M059J (cell line): ENCODE results near the gene GIPC1. TPM values are rescaled to one million over a fixed set of nuclear protein-coding genes. Genes with fewer than 3 reads are reported as not detected.
A peak's percentile ranks its signal among the peaks of the same experiment; 100 is the strongest.

Experiments used
- DNase-seq: peaks from one replicate; pipeline ENCODE4 v3.0.0-alpha.2; 2012; ENCODE audit warnings: low read depth
- total RNA-seq: library from RNA; depleted of rRNA; stranded (reverse); fragments of >200 nt; shearing (Covaris generic); gene quantifications from 2 replicates; pipeline ENCODE4 v1.2.3, GENCODE V29; 2014; rRNA removed

Gene GIPC1
- total RNA-seq, 1 experiment from 2014 or later, result 114 TPM

- peak; percentile 37 for DNase-seq
These were observed 58.3 kb downstream of the GIPC1 start for GRCh38 chr19:14437578-14438140.

DNA sequence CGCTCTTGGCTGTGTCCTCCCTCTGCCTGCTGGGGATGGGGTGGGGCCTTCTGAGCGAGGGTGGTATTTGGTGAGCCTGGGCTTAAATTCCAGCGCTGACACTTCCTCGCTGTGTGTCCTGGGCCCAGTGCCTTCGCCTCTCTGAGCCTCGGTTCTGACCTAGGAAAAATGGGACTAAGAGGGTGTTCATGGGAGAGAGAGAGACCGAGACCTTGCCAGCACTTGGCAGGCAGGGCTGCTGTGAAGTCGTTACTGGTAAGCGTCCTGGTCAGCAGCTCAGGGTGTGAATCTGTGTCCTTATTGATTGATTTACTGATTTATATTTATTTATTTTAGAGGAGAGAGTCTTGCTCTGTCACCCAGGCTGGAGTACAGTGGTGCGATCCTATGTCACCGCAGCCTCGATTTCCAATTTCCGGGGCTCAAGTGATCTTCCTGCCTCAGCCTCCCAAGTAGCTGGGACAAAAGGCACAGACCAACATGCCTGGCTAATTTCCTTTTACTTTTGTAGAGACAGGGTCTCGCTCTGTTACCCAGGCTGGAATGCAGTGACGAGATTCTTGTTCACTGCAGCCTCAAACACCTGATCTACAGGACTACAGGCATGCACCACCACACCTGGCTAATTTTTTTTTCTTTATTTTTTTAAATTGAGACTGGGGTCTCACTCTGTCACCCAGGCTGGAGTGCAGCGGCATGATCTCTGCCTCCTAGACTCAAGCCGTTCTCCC lies 60.4 kb downstream of the GIPC1 start:
- no peak for DNase-seq

DNA sequence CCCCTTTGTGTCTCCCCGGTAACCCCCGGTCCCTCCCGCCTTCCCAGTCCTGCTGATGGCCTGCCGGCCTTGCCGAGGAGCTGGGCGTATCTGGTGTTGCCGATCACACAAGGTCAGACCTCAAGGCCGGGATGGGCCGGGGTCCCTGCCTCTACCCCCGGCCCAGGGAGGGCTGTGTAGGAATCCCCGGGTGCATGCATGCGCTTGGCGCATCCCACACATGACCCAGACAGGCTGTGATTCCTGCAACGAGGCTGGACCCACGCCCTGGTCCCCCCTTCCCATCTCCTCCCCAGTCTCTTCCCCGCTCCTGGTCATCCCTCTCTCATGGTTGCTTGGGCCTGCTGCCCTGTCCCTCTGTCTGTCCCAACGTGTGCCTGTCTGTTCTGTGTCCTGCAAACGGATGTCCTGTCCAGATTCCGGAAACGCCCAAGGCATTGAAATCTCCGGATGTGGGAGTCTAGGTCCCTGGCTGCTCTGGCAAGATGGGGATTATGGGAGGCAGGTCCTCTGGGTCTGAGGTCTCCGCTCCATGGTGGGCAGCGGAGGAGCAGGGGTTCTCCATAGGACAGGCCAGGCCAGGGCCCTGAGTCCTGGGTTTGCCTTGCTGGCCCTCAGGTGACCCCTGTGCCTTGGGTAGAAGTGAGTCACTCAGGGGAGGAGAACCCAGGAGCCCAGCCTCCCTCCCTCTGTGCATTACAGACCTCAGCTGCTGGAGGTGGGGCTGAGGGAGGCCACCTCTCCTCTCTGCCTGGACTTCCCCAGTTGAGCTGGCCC lies 61.2 kb downstream of the GIPC1 start:
- DNase-seq, result peak; percentile 86

GRCh38 chr19:14433554-14434501 lies 62.1 kb downstream of the GIPC1 start:
- DNase-seq, result no peak

DNA sequence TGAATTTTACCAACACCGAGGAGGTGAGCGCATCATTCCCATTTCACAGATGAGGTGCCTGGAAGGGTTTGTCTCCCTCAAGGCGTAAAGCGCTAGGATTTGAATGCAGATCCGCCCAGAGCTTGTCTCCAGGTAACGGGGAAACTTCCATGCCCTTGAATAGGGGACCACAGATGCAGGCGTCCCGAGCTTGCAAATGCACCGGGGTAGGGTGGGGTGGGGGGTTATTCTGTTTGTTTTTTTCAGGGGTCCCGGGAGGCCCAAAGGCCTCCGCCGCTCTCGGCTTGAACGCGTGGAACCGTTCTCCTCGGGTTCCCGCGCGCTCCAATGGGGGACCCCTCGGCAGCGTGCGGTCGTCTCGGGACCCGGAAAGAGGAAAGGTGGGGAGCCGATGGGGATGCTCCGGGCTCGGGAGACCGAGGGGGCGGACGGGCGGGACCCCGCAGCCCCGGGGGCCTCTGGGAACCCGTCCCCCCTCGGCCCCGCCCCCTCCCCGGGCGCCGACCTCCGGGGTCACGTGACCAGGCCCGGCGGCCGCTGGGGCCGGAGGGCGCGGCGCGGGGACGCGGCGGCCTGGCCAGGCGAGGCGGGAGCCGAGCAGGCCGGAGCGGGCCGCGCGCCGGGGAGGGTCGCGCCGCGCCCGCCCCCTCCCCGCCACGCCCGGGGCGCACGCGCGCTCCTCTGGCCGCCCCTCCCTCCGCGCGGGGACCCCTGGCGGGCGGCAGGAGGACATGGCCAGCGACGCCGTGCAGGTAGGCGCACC lies 63.0 kb downstream of the GIPC1 start, which contains the start of gene PKN1:
PKN1 (plus strand) TSS at position 516 of the 763 bp plus-strand sequence; CDS start at position 732, 216 bp downstream.
- peak; percentile 30 for DNase-seq

DNA sequence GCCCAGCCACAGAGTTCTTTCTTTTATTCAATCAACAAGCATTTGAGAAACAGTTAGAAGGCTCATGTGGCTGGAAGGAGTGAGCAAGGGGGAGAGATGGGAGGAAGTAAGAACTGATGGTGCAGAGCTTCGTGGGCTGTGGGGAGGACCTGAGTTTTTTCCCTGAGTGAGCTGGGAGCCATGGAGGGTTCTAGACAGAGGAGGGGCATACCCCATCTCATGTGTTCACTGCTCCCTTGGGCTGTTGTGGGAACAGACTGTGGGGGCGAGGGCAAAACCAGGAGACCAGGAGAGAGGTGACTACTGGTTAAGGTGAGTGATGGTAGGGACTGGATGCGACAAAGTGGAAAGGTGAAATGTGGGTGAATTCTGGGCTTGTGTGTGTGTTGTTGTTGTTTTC lies 65.2 kb downstream of the GIPC1 start:
- DNase-seq, result no peak

- DNase-seq, result no peak
These were observed 67.0 kb downstream of the GIPC1 start for GRCh38 chr19:14428882-14429416.

Other genes with a start within 250 kb of the GIPC1 start
- 13.0 and 13.8 TPM in 2 replicates for gene ADGRE5, start 114.7 kb downstream of the GIPC1 start, total RNA-seq
- 56.1 and 65.3 TPM in 2 replicates for gene DDX39A, start 76.8 kb downstream of the GIPC1 start, total RNA-seq
- gene PKN1, start 62.8 kb downstream of the GIPC1 start, total RNA-seq, result 28.2 and 51.6 TPM in 2 replicates
- 0.12 TPM in 1 of 2 replicates, not detected in the other for gene PTGER1, start 20.8 kb downstream of the GIPC1 start, total RNA-seq
- 114 and 138 TPM in 2 replicates for gene DNAJB1, start 22.3 kb upstream of the GIPC1 start, total RNA-seq
- 126 and 160 TPM in 2 replicates for gene TECR, start 33.5 kb upstream of the GIPC1 start, total RNA-seq
- 292 and 321 TPM in 2 replicates for gene NDUFB7, start 75.9 kb upstream of the GIPC1 start, total RNA-seq
- gene CLEC17A, start 87.0 kb upstream of the GIPC1 start, total RNA-seq, result not detected in 2 replicates
- gene ADGRE3, start 178.7 kb upstream of the GIPC1 start, total RNA-seq, result not detected in 2 replicates
- 5.7 and 6.0 TPM in 2 replicates for gene ZNF333, start 193.9 kb upstream of the GIPC1 start, total RNA-seq